Tibial nerve (tissue), 4 donors: ENCODE results near the gene TBC1D1. TPM values are rescaled to one million over a fixed set of nuclear protein-coding genes. Genes with fewer than 3 reads are reported as not detected.
"Not testable (repeated sequence)": the region's sequence is repeated elsewhere in the genome, so short reads cannot be mapped to it uniquely, and the experiment has no call there.

Source experiments
- DNase-seq, 2 donors: peaks; one replicate each; pipeline ENCODE4 v3.0.0-alpha.2; 2019; ENCODE audit warnings: low spot score in 2 of 2
- H3K27ac ChIP-seq, 4 donors: fragments of 200-600 bp; sonication (generic) in 3 of 4; one replicate each; pipeline ENCODE4 v1.5.1; 2017 to 2019; ENCODE audit warnings: mild to moderate bottlenecking in 1 of 4
- H3K27me3 ChIP-seq, 2 donors: fragments of 200-600 bp; sonication (generic) in 1 of 2; one replicate each; pipeline versions ENCODE4 v1.5.1 to v1.6.0; 2017 to 2019
- H3K36me3 ChIP-seq, 3 donors: fragments of 200-600 bp; sonication (generic); one replicate each; pipeline ENCODE4 v1.5.1; 2018 to 2019
- H3K4me1 ChIP-seq, 4 donors: fragments of 200-600 bp; sonication (generic) in 3 of 4; one replicate each; pipeline ENCODE4 v1.5.1; 2017 to 2019
- H3K4me3 ChIP-seq, 4 donors: fragments of 200-600 bp; sonication (generic) in 3 of 4; one replicate each; pipeline ENCODE4 v1.5.1; 2017 to 2019; ENCODE audit warnings: mild to moderate bottlenecking in 1 of 4, moderate library complexity in 1 of 4
- H3K9me3 ChIP-seq, 4 donors: fragments of 200-600 bp; sonication (generic) in 3 of 4; one replicate each; pipeline ENCODE4 v1.5.1; 2017 to 2019
- CTCF ChIP-seq, 5 experiments: fragments of 200-600 bp in 3 of 5; fragments of 450-650 bp in 2 of 5; sonication (generic) in 3 of 5; IDR thresholded peaks; one replicate each; pipeline ENCODE4 v1.5.1; 2016 to 2019; ENCODE audit warnings: antibody characterized with exemption in 5 of 5, mild to moderate bottlenecking in 3 of 5, moderate library complexity in 2 of 5
- EP300 ChIP-seq, 2 donors: sonication (generic); formaldehyde crosslinking; IDR thresholded peaks; one replicate each; pipeline ENCODE4 v1.6.1; 2017; ENCODE audit warnings: antibody characterized with exemption in 2 of 2, mild to moderate bottlenecking in 1 of 2
- POLR2A ChIP-seq, 2 donors: fragments of 450-650 bp; IDR thresholded peaks; one replicate each; pipeline ENCODE4 v1.6.1; 2017; ENCODE audit warnings: antibody characterized with exemption in 2 of 2, mild to moderate bottlenecking in 2 of 2, moderate library complexity in 2 of 2
- WGBS, 2 donors: methylation state at CpG; one replicate each; pipeline ENCODE4 v1.1.5; 2018; 5-methylcytosine and 5-hydroxymethylcytosine counted together
- total RNA-seq, 4 donors: library from RNA; depleted of rRNA; stranded (reverse); fragments of >200 nt; gene quantifications; one replicate each; pipeline ENCODE4 v1.1.0, GENCODE V29; 2016

The TBC1D1 gene
- total RNA-seq, 4 donors from 2014 or later: 41.6 to 97.8 (median 62.5) TPM

- TF ChIP-seq POLR2A (IDR thresholded peaks at IDR 0.05) (no peak), EP300 (IDR thresholded peaks at IDR 0.05) (no peak), CTCF (IDR thresholded peaks at IDR 0.05) (no peak)
- H3K27me3 ChIP-seq: no peaks in the 10 kb centered on the region
- no peaks in the 10 kb centered on the region for H3K36me3 ChIP-seq
- no peaks in the 10 kb centered on the region for H3K4me1 ChIP-seq
- H3K27ac ChIP-seq: no peak overlapping the region
- no peak overlapping the region for H3K4me3 ChIP-seq
- no peaks in the 10 kb centered on the region for H3K9me3 ChIP-seq
- DNase-seq: peak in 1 of 2 donors; percentile 9
- WGBS, 2 donors: 51 to 57% methylated on average over 4 of the region's 4 CpGs
These were observed 31.4 kb downstream of the TBC1D1 start for GRCh38 chr4:37922328-37922727.

GRCh38 chr4:37923089-37923488 lies 32.2 kb downstream of the TBC1D1 start:
- DNase-seq, H3K4me1 ChIP-seq, H3K27ac ChIP-seq, H3K4me3 ChIP-seq, H3K9me3 ChIP-seq, H3K36me3 ChIP-seq, H3K27me3 ChIP-seq: not testable (repeated sequence)

GRCh38 chr4:37924946-37925345 lies 34.1 kb downstream of the TBC1D1 start:
- Histone ChIP-seq H3K4me3 (no peak overlapping the region), H3K27me3 (no peaks in the 10 kb centered on the region), H3K4me1 (peaks cover 0 to 12% (median 0%) of the 10 kb centered on the region in 4 donors), H3K36me3 (no peaks in the 10 kb centered on the region), H3K9me3 (no peaks in the 10 kb centered on the region), H3K27ac (no peak overlapping the region)
- WGBS, 2 donors: 76 to 89% methylated on average over 7 of the region's 7 CpGs
- no peak for DNase-seq
- TF ChIP-seq POLR2A (IDR thresholded peaks at IDR 0.05) (no peak), CTCF (IDR thresholded peaks at IDR 0.05) (no peak), EP300 (IDR thresholded peaks at IDR 0.05) (no peak)

GRCh38 chr4:37927434-37927833 lies 36.5 kb downstream of the TBC1D1 start:
- no peak for TF ChIP-seq CTCF (IDR thresholded peaks at IDR 0.05)
- no peak for TF ChIP-seq POLR2A (IDR thresholded peaks at IDR 0.05)
- no peak for TF ChIP-seq EP300 (IDR thresholded peaks at IDR 0.05)
- no peak overlapping the region for H3K27ac ChIP-seq
- DNase-seq: no peak
- no peaks in the 10 kb centered on the region for H3K36me3 ChIP-seq
- H3K9me3 ChIP-seq: no peaks in the 10 kb centered on the region
- H3K4me1 ChIP-seq: peaks cover 0 to 25% (median 0%) of the 10 kb centered on the region in 4 donors
- H3K27me3 ChIP-seq: no peaks in the 10 kb centered on the region
- H3K4me3 ChIP-seq: no peak overlapping the region
- WGBS, 2 donors: 76 to 78% methylated on average over 4 of the region's 4 CpGs

GRCh38 chr4:37928426-37929416 lies 37.8 kb downstream of the TBC1D1 start:
- no peak for DNase-seq
- no peak for TF ChIP-seq EP300 (IDR thresholded peaks at IDR 0.05)
- TF ChIP-seq POLR2A (IDR thresholded peaks at IDR 0.05): no peak
- TF ChIP-seq CTCF (IDR thresholded peaks at IDR 0.05): no peak
- Histone ChIP-seq H3K4me1 (peaks cover 0 to 27% (median 0%) of the 10 kb centered on the region in 4 donors), H3K9me3 (no peaks in the 10 kb centered on the region), H3K27ac (no peak overlapping the region), H3K36me3 (no peaks in the 10 kb centered on the region), H3K27me3 (no peaks in the 10 kb centered on the region), H3K4me3 (no peak overlapping the region)
- WGBS, 2 donors: 46% methylated on average over 12 of the region's 12 CpGs
